HG03097 (cell line): ENCODE measurements around the gene ASRGL1.

Experiments used
- ATAC-seq: cut with Tn5 transposase; IDR thresholded peaks from one replicate; pipeline ENCODE4 v1.9.1; 2021; ENCODE audit not compliant: unreplicated experiment, low FRiP score

The ASRGL1 gene

GRCh38 chr11:62391642-62392425, 54.6 kb downstream of the ASRGL1 start:
- ATAC-seq: no peak

GRCh38 chr11:62392506-62392905, 55.3 kb downstream of the ASRGL1 start:
- ATAC-seq: no peak

GRCh38 chr11:62393061-62393611, 55.9 kb downstream of the ASRGL1 start:
- ATAC-seq: no peak

- no peak for ATAC-seq
These were observed 56.5 kb downstream of the ASRGL1 start for GRCh38 chr11:62393735-62394134.

- no peak for ATAC-seq
These were observed 57.7 kb downstream of the ASRGL1 start for GRCh38 chr11:62394825-62395538.

GRCh38 chr11:62395885-62396551, 58.8 kb downstream of the ASRGL1 start:
- no peak for ATAC-seq

- no peak for ATAC-seq
These were observed 61.1 kb downstream of the ASRGL1 start for GRCh38 chr11:62398011-62398994.

- ATAC-seq: no peak
These were observed 62.1 kb downstream of the ASRGL1 start for GRCh38 chr11:62399172-62399877.

GRCh38 chr11:62399878-62400266, 62.6 kb downstream of the ASRGL1 start:
- ATAC-seq: no peak

- ATAC-seq: no peak
These were observed 63.0 kb downstream of the ASRGL1 start for GRCh38 chr11:62400281-62400680.

GRCh38 chr11:62400760-62401159, 63.5 kb downstream of the ASRGL1 start:
- ATAC-seq: no peak

- no peak for ATAC-seq
These were observed 64.1 kb downstream of the ASRGL1 start for GRCh38 chr11:62401356-62401755.

GRCh38 chr11:62401811-62402210, 64.6 kb downstream of the ASRGL1 start:
- ATAC-seq: no peak

- no peak for ATAC-seq
These were observed 65.1 kb downstream of the ASRGL1 start for GRCh38 chr11:62402226-62402959.

- no peak for ATAC-seq
These were observed 65.9 kb downstream of the ASRGL1 start for GRCh38 chr11:62402960-62403730.

GRCh38 chr11:62404435-62404834, 67.2 kb downstream of the ASRGL1 start:
- no peak for ATAC-seq

- no peak for ATAC-seq
These were observed 67.7 kb downstream of the ASRGL1 start for GRCh38 chr11:62404901-62405300.

- no peak for ATAC-seq
These were observed 68.8 kb downstream of the ASRGL1 start for GRCh38 chr11:62406034-62406433.
